GM21723 (cell line): ENCODE measurements around the gene GRK6.
A peak's percentile ranks its signal among the peaks of the same experiment; 100 is the strongest.
"Not testable (repeated sequence)": the region's sequence is repeated elsewhere in the genome, so short reads cannot be mapped to it uniquely, and the experiment has no call there.

Source experiments
- ATAC-seq: cut with Tn5 transposase; IDR thresholded peaks from one replicate; pipeline ENCODE4 v1.9.1; 2021; ENCODE audit warnings: mild to moderate bottlenecking, moderate library complexity; ENCODE audit not compliant: unreplicated experiment

The GRK6 gene

DNA sequence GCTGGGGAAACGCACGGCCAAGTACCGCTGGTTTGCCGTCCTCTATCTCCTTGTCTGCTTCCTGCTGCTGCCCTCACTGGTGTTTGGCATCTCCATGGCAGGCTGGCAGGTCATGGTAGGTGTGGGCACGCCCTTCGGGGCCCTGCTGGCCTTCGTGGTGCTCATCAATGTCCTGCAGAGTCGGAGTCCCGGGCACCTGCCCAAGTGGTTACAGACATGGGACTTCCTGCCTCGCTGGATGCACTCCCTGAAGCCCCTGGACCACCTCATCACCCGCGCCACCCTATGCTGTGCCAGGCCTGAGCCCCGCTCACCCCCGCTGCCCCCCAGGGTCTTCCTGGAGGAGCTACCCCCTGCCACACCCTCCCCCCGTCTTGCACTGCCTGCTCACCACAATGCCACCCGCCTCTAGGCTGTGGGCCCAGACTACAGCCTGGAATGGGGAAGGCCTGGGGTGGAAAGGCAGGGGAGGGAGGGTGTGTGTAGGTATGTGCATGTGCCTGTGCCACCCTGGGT, 28.5 kb upstream of the GRK6 start:
- ATAC-seq: no peak

DNA sequence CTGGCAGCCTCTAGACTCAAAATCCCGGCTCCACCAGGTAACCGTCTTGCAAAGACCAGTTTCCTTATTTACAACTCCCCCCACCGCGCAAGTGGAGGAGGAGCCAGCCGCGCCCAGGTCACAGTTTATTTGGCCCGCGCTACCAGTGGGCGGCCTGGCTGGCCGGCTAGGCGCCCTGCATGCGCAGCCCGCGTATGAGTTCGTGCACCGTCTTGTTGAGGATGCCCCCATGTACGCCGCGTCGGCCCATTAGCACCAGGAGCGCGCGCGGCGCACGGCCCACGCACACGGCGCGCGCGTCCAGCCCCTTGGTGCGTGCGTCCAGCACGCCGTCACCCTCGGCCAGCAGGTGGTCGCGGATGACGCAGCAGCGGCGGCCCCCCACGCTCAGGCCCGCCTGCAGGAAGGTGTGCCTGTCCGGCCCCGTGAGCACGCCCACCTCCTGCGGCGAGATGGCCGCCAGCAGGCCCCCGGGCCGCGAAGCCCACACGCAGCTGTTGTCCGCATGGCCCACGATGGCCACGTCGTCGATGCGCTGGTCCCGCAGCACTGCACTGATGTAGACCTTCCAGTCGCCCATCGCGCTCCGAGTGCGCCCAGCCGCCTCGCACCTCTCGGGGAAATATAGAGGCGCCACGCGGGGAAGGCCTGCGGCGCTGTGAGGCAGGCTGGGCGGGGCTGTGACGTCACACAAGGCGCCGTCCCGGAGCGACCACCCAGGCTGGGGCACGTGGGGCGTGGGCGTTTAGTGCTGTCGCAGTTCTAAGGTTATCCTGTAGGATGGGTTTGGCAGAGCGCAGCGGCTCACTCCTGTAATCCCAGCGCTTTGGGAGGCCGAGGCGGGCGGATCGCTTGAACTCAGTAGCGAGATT, 26.2 kb upstream of the GRK6 start, which contains the start of gene PFN3:
TSS of gene PFN3 (minus strand) at position 665 of the 872 bp plus-strand sequence. CDS start at position 580, 85 bp downstream.
- no peak for ATAC-seq

DNA sequence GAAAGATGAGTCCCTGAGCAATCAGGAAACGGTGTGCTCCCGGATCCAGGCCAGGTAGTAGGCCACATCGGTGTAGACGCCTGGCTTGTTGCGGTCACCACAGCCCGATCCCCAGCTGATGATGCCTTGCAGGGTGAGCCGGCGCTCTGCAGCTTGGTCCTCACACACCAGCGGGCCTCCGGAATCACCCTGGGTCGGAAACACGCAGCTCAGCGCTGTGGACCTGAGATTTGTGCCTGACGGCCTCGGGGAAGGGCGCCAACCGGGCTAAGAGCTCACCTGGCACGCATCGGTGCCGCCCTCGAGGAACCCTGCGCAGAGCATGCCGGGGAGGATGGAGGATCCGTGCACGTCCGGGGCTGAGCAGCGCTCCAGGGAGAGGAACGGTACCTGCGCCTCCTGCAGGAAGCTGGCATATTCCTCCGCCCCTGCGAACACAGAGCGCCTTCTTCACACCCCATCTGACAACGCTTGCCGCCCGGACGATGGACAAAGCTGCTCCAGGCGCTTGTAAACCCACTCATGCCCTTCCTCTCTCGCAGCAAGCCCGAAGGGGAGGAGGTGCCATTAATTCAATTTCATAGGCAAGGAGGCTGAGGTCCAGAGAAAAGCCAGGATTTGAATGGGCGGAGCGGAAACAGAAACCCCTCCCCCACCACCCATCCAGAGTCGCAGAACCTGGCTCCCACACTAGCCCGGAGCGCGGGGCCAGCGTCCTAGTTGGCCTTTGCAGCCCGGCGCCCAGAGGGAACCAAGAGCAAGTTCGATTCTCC, 24.0 kb upstream of the GRK6 start:
- ATAC-seq: no peak

- ATAC-seq: peak; percentile 21
Measured at GRCh38 chr5:177403102-177403791, 23.2 kb upstream of the GRK6 start.

DNA sequence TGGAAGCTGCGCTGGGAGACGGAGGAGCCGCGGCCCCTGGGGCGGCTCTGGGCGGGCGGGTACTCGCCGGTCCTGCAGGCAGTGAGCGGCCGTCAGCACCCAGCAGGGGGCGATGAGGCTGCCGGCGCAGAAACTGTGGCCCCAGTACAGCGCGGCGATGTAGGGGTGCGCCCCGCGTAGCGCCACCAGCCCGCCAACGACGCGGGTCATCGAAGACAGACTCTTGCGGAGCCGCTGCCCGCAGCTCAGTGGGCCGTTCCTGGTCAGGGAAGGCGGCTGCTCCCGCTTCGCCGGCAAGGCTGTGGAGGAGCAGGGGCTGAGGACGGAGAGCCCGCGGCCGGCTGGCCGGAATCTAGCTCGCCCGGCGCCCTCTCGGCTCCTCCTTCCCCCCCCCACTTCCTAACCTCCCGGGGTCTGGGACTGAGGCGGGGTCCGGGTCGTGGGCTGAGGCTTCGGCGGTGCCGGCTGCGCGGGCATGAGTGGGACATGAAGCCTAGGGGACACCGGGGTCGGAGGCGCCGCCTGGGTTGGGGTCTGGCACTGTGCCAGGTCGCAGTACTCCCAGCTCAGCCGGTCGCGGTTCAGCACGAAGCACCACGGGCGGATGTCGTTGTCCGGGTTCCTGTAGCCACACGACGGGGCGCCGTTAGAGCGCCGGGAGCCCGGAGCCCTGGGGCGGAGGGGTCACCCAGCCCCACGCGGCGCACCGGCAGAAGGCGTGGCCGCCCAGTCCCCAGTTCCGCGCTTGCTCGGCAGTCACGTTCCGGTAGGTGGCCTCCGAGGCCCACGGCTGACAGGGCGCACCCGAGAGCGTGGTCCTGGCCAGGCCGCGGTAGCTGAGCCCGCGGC, 22.5 kb upstream of the GRK6 start:
- peak; percentile 82 for ATAC-seq

- ATAC-seq: no peak
Measured at GRCh38 chr5:177404641-177405179, 21.8 kb upstream of the GRK6 start.

DNA sequence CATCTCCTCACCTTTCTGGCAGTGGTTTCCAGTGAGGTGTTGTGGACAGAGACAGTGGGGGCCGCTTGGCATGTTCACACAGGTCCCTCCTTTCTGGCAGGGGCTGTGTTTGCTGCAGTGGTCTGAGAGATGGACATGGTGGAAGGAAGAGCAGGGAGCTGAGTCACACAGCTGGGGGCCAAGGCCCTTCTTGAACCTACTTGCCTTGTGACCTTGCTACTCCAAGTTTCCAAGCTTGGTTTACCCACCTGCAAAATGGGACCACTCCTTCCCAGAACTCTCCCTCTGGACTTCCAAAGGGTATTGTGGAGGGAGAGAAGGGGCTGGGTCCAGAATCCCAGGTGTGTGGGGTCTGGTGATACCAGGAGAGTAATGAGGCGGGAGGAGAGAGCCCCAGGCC, 21.2 kb upstream of the GRK6 start:
- no peak for ATAC-seq

GRCh38 chr5:177405805-177406204, 20.7 kb upstream of the GRK6 start:
- no peak for ATAC-seq

GRCh38 chr5:177409043-177409801, 17.3 kb upstream of the GRK6 start, which contains the start of gene F12:
Gene F12, minus strand, starts transcription at chr5:177409564. Its CDS starts 37 bp downstream, at chr5:177409527.
- no peak for ATAC-seq

DNA sequence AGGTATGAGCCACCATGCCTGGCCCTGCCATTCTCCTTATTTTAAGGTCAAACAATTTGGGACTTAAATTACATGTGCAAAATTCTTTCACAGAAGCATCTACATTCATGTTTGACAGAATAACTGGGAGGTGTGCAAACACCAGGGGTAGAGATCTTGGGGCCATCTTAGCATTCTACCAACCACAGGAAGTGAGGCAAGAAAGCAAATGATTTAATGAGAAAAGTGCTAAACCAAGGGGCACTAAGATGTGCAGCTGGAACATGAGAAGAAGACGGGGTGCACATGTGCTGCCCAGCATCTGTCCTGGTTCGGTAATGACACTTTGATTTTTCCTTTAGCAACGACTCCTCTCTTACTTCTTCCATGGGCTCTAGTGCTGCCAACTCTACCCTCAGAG, 15.9 kb upstream of the GRK6 start:
- no peak for ATAC-seq

DNA sequence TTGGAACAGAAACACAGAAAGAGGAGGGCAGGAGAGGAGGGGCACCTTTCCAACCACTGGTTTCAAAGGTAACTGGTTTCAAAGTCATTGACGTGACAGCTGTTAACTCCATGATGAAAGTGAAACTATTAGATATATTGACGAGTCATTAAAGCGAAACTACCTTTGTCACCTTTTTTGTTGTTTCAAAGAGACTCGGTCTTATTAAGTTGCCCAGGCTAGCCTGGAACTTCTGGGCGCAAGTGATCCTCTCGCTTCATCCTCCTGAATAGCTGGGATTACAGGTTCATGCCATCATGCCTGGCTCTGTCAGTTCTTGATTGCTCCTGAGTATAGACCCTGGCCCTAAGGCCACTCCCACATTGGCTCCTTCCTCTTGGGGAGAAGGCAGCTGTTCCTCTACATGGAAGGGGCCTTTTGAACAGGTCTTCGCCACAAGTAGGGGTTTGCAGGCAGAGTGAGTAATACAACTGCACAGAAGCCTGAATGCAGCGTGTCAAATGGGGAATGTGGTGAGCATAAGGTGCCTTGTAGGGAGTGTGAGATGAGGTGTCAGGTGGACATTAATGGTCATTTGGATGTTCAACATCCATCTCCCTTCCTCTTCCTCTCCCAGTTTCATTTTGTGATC, 13.8 kb upstream of the GRK6 start:
- peak; percentile 80 for ATAC-seq

- ATAC-seq: no peak
Measured at GRCh38 chr5:177414481-177414880, 12.0 kb upstream of the GRK6 start.

- not testable (repeated sequence) for ATAC-seq
Measured at GRCh38 chr5:177417081-177417480, 9.4 kb upstream of the GRK6 start.

DNA sequence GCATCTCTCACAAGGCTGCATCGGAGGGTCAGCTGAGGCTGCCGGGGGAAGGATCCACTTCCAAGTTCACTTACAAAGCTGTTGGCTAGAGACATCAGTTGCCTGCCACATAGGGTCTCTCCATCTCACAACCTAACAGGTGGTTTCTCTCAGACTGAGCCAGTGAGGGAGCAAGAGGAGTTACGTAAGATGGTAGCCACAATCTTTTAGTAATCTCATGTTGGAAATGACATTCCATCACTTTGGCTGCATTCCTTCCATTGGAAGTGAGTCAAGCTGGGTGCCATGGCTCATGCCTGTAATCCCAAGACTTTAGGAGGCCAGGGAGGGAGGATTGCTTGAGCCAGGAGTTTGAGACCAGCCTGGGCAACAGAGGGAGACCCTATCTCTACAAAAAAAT, 7.4 kb upstream of the GRK6 start:
- no peak for ATAC-seq

- not testable (repeated sequence) for ATAC-seq
Measured at GRCh38 chr5:177420472-177420871, 6.0 kb upstream of the GRK6 start.

- ATAC-seq: no peak
Measured at GRCh38 chr5:177421062-177421798, 5.2 kb upstream of the GRK6 start.

DNA sequence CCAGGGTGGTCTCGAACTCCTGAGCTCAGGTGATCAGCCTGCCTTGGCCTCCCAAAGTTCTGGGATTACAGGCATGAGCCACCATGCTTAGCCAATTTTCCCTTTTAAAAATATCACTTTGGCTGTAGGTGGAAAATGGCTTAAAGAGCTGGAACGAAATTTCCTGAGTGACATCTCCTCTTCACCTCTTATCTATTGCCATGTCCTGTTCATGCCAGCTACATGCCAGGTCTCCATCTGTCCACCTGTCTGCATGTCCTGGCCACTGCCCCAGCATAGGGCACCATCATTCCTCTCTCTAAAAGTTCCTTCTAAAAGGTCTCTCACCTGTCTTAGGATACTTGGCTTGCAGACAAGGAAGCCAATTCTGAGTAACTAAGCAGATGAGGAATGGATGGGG, 2.8 kb upstream of the GRK6 start:
- ATAC-seq: no peak

DNA sequence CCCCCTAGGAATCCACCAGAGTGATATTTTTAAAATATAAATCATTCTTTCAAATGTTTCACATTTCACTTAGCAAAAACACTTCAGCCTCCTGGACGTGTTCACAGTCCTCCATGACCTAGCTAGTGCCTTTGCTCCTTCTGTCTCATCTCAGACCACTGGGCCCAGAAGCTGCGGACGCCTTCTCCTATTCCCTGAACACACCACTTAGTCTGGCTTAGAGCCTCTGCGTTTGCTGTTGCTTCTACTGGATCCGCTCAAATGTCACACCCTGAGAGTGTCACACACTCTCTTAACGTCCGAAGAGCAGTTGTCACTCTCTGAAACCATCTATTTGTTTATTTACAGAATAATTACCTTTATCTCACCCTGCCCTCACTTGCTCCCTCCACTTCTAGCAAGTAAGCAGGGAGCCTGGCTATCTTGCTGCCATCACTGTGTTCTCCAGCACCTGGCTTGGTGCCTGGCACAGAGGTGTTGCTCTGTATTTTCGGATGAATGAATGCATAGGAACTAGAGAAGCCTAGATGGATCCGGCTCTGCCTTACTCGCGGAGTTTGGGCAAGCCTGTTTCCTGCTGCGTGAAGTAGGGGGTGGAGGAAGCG, 1.2 kb upstream of the GRK6 start:
- ATAC-seq: no peak
